ENCODE results near the gene RABGEF1.

GRCh38 chr7:66747385-66747784, 6.9 kb downstream of the RABGEF1 start:
- no peak for TF ChIP-seq EZH2 (IDR thresholded peaks at IDR 0.05; ENCODE audit: borderline replicate concordance, low read depth, low read length, severe bottlenecking)
- no peak for TF ChIP-seq CTCF (IDR thresholded peaks at IDR 0.05; ENCODE audit: borderline replicate concordance, extremely low read depth, low read length, poor library complexity, severe bottlenecking)
